ENCODE data around the gene CPNE9. TPM values are rescaled to one million over a fixed set of nuclear protein-coding genes. Genes with fewer than 3 reads are reported as not detected.

CPNE9 gene
- polyA plus RNA-seq, 4 donors = 0.35 to 0.92 TPM; not detected in 2

GRCh38 chr3:9715136-9715535 lies 11.5 kb downstream of the CPNE9 start:
- no peaks in the 10 kb centered on the region for H3K36me3 ChIP-seq (ENCODE audit: control insufficient read depth in 3 of 3, insufficient read depth in 2 of 3, low read depth in 1 of 3, low read length in 3 of 3)
- H3K9me3 ChIP-seq (ENCODE audit: control insufficient read depth in 2 of 2, insufficient read depth in 1 of 2, low read depth in 1 of 2, low read length in 1 of 2) = no peaks in the 10 kb centered on the region
- H3K27me3 ChIP-seq (ENCODE audit: control insufficient read depth in 3 of 3, insufficient read depth in 3 of 3, low read length in 3 of 3) = no peaks in the 10 kb centered on the region
- H3K4me1 ChIP-seq (ENCODE audit: control insufficient read depth in 3 of 3, insufficient read depth in 2 of 3, low read depth in 1 of 3, low read length in 2 of 3) = peaks cover 0 to 8% (median 0%) of the 10 kb centered on the region in 3 donors
- peak in 1 of 2 donors; percentile 57 for DNase-seq
- WGBS, 3 donors = 7 to 20% (median 15%) methylated on average over 4 of the region's 4 CpGs
- no peak for FAIRE-seq
- H3K27ac ChIP-seq (ENCODE audit: low read depth in 1 of 3, low read length in 2 of 3) = peak overlapping the region in 2 of 3 donors; percentile 18 to 71
- no peak overlapping the region for H3K4me3 ChIP-seq (ENCODE audit: low read depth in 1 of 3, low read length in 3 of 3)

DNA sequence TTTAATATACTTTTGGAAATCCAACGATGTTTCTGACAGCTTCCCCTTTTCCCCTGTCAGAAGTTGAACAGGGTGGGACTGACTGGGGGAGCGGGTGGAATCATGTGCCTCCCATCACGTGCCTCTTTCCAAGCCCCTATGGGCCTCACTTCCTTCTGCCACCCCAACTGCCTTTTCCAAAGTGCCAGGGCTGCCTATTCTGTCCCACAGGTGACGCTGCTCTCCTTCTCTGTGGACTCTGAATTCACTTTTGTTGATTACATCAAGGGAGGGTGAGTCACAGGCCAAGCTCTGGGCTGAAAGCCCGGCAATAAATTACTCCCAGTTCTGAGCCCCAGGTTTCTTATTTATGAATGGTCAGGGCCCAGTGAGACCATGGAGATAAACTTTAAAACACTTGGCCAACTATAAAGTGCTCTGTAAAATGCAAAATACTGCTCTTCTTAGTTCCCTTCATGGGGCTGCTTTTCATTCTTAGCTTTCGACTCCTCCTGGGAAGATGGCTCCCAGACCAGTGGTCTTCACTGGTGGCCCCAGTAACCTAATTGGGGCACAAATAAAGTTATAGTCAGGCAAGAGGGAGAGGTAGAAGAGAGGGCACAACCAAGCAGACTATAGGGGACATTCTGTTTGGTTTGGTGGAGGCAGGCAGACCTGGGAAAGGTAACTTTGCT lies 12.3 kb downstream of the CPNE9 start:
- no peak for FAIRE-seq
- no peaks in the 10 kb centered on the region for H3K27me3 ChIP-seq (ENCODE audit: control insufficient read depth in 3 of 3, insufficient read depth in 3 of 3, low read length in 3 of 3)
- H3K27ac ChIP-seq (ENCODE audit: low read depth in 1 of 3, low read length in 2 of 3) = peak overlapping the region in 1 of 3 donors; percentile 85
- H3K36me3 ChIP-seq (ENCODE audit: control insufficient read depth in 3 of 3, insufficient read depth in 2 of 3, low read depth in 1 of 3, low read length in 3 of 3) = no peaks in the 10 kb centered on the region
- DNase-seq = peak; percentile 91 to 92
- H3K4me1 ChIP-seq (ENCODE audit: control insufficient read depth in 3 of 3, insufficient read depth in 2 of 3, low read depth in 1 of 3, low read length in 2 of 3) = peaks cover 0 to 8% (median 0%) of the 10 kb centered on the region in 3 donors
- WGBS, 3 donors = 16 to 32% (median 25%) methylated on average over 6 of the region's 6 CpGs
- no peaks in the 10 kb centered on the region for H3K9me3 ChIP-seq (ENCODE audit: control insufficient read depth in 2 of 2, insufficient read depth in 1 of 2, low read depth in 1 of 2, low read length in 1 of 2)
- H3K4me3 ChIP-seq (ENCODE audit: low read depth in 1 of 3, low read length in 3 of 3) = no peak overlapping the region

DNA sequence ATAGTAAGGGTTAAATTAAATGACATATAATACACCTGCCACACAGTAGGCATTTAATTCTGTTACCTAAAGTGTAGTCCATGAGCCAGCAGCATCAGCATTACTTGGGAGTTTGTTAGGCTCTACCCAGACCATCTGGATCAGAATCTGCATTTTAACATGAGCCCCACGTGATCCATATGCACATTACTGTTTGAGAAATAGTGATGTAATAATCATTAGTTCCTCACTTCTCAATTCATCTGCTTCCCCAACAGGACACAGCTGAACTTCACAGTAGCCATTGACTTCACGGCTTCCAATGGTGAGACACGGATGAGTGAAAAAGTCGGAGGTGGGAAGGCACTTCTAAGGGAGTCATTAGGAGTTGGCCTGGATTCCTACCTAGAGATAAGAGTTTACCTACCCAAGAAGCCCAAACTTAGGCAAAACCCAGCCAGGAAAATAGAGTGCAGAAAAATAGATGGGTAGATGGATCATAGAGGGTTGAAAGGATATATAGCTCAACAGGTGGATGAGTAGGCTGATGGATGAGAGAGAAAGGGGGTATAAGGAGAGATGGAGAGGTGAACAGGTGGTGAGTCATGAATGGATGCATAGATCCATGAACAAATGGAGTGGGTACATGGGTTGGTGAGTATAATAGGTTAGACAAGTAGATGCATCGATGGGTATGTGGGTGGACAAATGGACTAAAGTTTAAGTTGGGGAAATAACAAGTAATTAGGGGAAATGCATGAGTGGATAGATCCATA lies 13.3 kb downstream of the CPNE9 start:
- Histone ChIP-seq H3K36me3 (ENCODE audit: control insufficient read depth in 3 of 3, insufficient read depth in 2 of 3, low read depth in 1 of 3, low read length in 3 of 3) (no peaks in the 10 kb centered on the region), H3K27ac (ENCODE audit: low read depth in 1 of 3, low read length in 2 of 3) (no peak overlapping the region), H3K4me1 (ENCODE audit: control insufficient read depth in 3 of 3, insufficient read depth in 2 of 3, low read depth in 1 of 3, low read length in 2 of 3) (peaks cover 0 to 8% (median 0%) of the 10 kb centered on the region in 3 donors), H3K4me3 (ENCODE audit: low read depth in 1 of 3, low read length in 3 of 3) (no peak overlapping the region), H3K27me3 (ENCODE audit: control insufficient read depth in 3 of 3, insufficient read depth in 3 of 3, low read length in 3 of 3) (no peaks in the 10 kb centered on the region), H3K9me3 (ENCODE audit: control insufficient read depth in 2 of 2, insufficient read depth in 1 of 2, low read depth in 1 of 2, low read length in 1 of 2) (no peaks in the 10 kb centered on the region)
- WGBS, 3 donors = 68 to 82% (median 77%) methylated on average over 5 of the region's 5 CpGs
- FAIRE-seq = no peak
- DNase-seq = no peak

DNA sequence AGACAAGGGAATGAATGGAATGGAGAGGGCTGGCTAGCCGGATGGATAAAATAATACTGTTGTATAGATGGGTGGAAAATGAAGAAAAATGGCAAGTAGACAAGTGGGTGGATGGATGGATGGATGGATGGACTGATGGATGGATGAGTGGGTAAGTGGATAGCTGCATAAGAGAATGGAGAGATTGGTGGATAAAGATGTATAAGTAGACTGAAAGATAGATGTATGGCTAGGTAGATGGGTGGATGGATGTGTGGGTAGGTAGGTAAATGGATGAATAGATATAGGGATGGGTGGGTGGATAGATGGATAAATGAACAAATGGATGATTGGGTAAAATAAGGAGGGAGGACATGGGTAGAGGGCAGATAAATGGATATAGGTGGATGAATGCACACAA lies 13.9 kb downstream of the CPNE9 start:
- Histone ChIP-seq H3K4me1 (ENCODE audit: control insufficient read depth in 3 of 3, insufficient read depth in 2 of 3, low read depth in 1 of 3, low read length in 2 of 3) (peaks cover 0 to 8% (median 0%) of the 10 kb centered on the region in 3 donors), H3K36me3 (ENCODE audit: control insufficient read depth in 3 of 3, insufficient read depth in 2 of 3, low read depth in 1 of 3, low read length in 3 of 3) (no peaks in the 10 kb centered on the region), H3K27ac (ENCODE audit: low read depth in 1 of 3, low read length in 2 of 3) (no peak overlapping the region), H3K27me3 (ENCODE audit: control insufficient read depth in 3 of 3, insufficient read depth in 3 of 3, low read length in 3 of 3) (no peaks in the 10 kb centered on the region), H3K9me3 (ENCODE audit: control insufficient read depth in 2 of 2, insufficient read depth in 1 of 2, low read depth in 1 of 2, low read length in 1 of 2) (no peaks in the 10 kb centered on the region), H3K4me3 (ENCODE audit: low read depth in 1 of 3, low read length in 3 of 3) (no peak overlapping the region)
- WGBS, 3 donors = 85 to 94% (median 92%) methylated on average over 1 of the region's 1 CpG
- no peak for FAIRE-seq
- no peak for DNase-seq

DNA sequence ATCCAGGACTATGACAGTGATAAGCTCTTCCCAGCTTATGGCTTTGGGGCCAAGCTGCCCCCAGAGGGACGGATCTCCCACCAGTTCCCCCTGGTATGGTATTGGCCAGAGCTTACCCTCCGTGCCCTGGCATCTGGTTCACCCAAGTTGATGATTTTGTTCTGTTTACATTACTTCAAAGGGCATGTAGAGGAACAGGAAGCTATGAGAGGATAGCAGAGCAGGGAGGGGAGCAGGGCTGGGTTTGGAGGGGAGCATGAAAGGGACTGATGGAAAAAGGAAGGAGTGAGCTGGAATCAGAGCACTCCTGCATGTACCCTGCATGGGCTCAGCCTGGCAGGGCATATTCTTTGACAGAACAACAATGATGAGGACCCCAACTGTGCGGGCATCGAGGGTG lies 14.5 kb downstream of the CPNE9 start:
- Histone ChIP-seq H3K27me3 (ENCODE audit: control insufficient read depth in 3 of 3, insufficient read depth in 3 of 3, low read length in 3 of 3) (no peaks in the 10 kb centered on the region), H3K36me3 (ENCODE audit: control insufficient read depth in 3 of 3, insufficient read depth in 2 of 3, low read depth in 1 of 3, low read length in 3 of 3) (no peaks in the 10 kb centered on the region), H3K9me3 (ENCODE audit: control insufficient read depth in 2 of 2, insufficient read depth in 1 of 2, low read depth in 1 of 2, low read length in 1 of 2) (no peaks in the 10 kb centered on the region), H3K27ac (ENCODE audit: low read depth in 1 of 3, low read length in 2 of 3) (no peak overlapping the region), H3K4me1 (ENCODE audit: control insufficient read depth in 3 of 3, insufficient read depth in 2 of 3, low read depth in 1 of 3, low read length in 2 of 3) (peaks cover 0 to 8% (median 0%) of the 10 kb centered on the region in 3 donors), H3K4me3 (ENCODE audit: low read depth in 1 of 3, low read length in 3 of 3) (no peak overlapping the region)
- no peak for DNase-seq
- no peak for FAIRE-seq
- WGBS, 3 donors = 62 to 73% (median 63%) methylated on average over 4 of the region's 4 CpGs

- H3K27ac ChIP-seq (ENCODE audit: low read depth in 1 of 3, low read length in 2 of 3) = no peak overlapping the region
- H3K4me1 ChIP-seq (ENCODE audit: control insufficient read depth in 3 of 3, insufficient read depth in 2 of 3, low read depth in 1 of 3, low read length in 2 of 3) = peaks cover 0 to 1% (median 0%) of the 10 kb centered on the region in 3 donors
- no peaks in the 10 kb centered on the region for H3K36me3 ChIP-seq (ENCODE audit: control insufficient read depth in 3 of 3, insufficient read depth in 2 of 3, low read depth in 1 of 3, low read length in 3 of 3)
- 44 to 52% (median 51%) methylated on average over 7 of the region's 7 CpGs for WGBS, 3 donors
- no peaks in the 10 kb centered on the region for H3K9me3 ChIP-seq (ENCODE audit: control insufficient read depth in 2 of 2, insufficient read depth in 1 of 2, low read depth in 1 of 2, low read length in 1 of 2)
- DNase-seq = no peak
- no peaks in the 10 kb centered on the region for H3K27me3 ChIP-seq (ENCODE audit: control insufficient read depth in 3 of 3, insufficient read depth in 3 of 3, low read length in 3 of 3)
- FAIRE-seq = no peak
- no peak overlapping the region for H3K4me3 ChIP-seq (ENCODE audit: low read depth in 1 of 3, low read length in 3 of 3)
Measured at GRCh38 chr3:9721015-9721699, 17.5 kb downstream of the CPNE9 start.

- Histone ChIP-seq H3K4me3 (ENCODE audit: low read depth in 1 of 3, low read length in 3 of 3) (no peak overlapping the region), H3K9me3 (ENCODE audit: control insufficient read depth in 2 of 2, insufficient read depth in 1 of 2, low read depth in 1 of 2, low read length in 1 of 2) (no peaks in the 10 kb centered on the region), H3K4me1 (ENCODE audit: control insufficient read depth in 3 of 3, insufficient read depth in 2 of 3, low read depth in 1 of 3, low read length in 2 of 3) (no peaks in the 10 kb centered on the region), H3K27me3 (ENCODE audit: control insufficient read depth in 3 of 3, insufficient read depth in 3 of 3, low read length in 3 of 3) (no peaks in the 10 kb centered on the region), H3K36me3 (ENCODE audit: control insufficient read depth in 3 of 3, insufficient read depth in 2 of 3, low read depth in 1 of 3, low read length in 3 of 3) (no peaks in the 10 kb centered on the region), H3K27ac (ENCODE audit: low read depth in 1 of 3, low read length in 2 of 3) (no peak overlapping the region)
- DNase-seq = no peak
- WGBS, 3 donors = 57 to 71% (median 59%) methylated on average over 2 of the region's 2 CpGs
- FAIRE-seq = no peak
Measured at GRCh38 chr3:9721700-9722060, 18.0 kb downstream of the CPNE9 start.

- no peaks in the 10 kb centered on the region for H3K4me1 ChIP-seq (ENCODE audit: control insufficient read depth in 3 of 3, insufficient read depth in 2 of 3, low read depth in 1 of 3, low read length in 2 of 3)
- no peaks in the 10 kb centered on the region for H3K27me3 ChIP-seq (ENCODE audit: control insufficient read depth in 3 of 3, insufficient read depth in 3 of 3, low read length in 3 of 3)
- H3K36me3 ChIP-seq (ENCODE audit: control insufficient read depth in 3 of 3, insufficient read depth in 2 of 3, low read depth in 1 of 3, low read length in 3 of 3) = no peaks in the 10 kb centered on the region
- DNase-seq = no peak
- no peaks in the 10 kb centered on the region for H3K9me3 ChIP-seq (ENCODE audit: control insufficient read depth in 2 of 2, insufficient read depth in 1 of 2, low read depth in 1 of 2, low read length in 1 of 2)
- no peak overlapping the region for H3K27ac ChIP-seq (ENCODE audit: low read depth in 1 of 3, low read length in 2 of 3)
- no peak for FAIRE-seq
- H3K4me3 ChIP-seq (ENCODE audit: low read depth in 1 of 3, low read length in 3 of 3) = no peak overlapping the region
- WGBS, 3 donors = 82 to 95% (median 90%) methylated on average over 4 of the region's 4 CpGs
Measured at GRCh38 chr3:9725775-9726515, 22.3 kb downstream of the CPNE9 start.
